Measurements from ENCODE around the gene PRKCD.

PRKCD gene

GRCh38 chr3:53181024-53181371 lies 20.0 kb downstream of the PRKCD start:
- H3K4me2 ChIP-seq (ENCODE audit: low read depth, low read length, poor library complexity, severe bottlenecking) = no peak overlapping the region
- no peak overlapping the region for H3K4me3 ChIP-seq (ENCODE audit: low read length, poor library complexity, severe bottlenecking)

GRCh38 chr3:53181528-53181927 lies 20.5 kb downstream of the PRKCD start:
- Histone ChIP-seq H3K9ac (ENCODE audit: low read depth, low read length, poor library complexity, severe bottlenecking) (no peak overlapping the region), H4K20me1 (ENCODE audit: insufficient read depth, low read length, poor library complexity, severe bottlenecking) (no peaks in the 10 kb centered on the region), H3K27me3 (ENCODE audit: insufficient read depth, low read length, poor library complexity, severe bottlenecking) (no peaks in the 10 kb centered on the region), H3K9me2 (replicated peaks; ENCODE audit: low read depth, low read length) (no peaks in the 10 kb centered on the region), H3K9me3 (ENCODE audit: insufficient read depth, low read depth, low read length) (no peaks in the 10 kb centered on the region), H3K79me2 (ENCODE audit: insufficient read depth, low read length) (no peaks in the 10 kb centered on the region), H3K36me3 (ENCODE audit: insufficient read depth, low read length) (peaks cover 11% of the 10 kb centered on the region; the same call in 1 of the 2 replicates), H3K4me1 (ENCODE audit: insufficient read depth, low read length, poor library complexity, severe bottlenecking) (no peaks in the 10 kb centered on the region), H3K4me3 (ENCODE audit: low read length, poor library complexity, severe bottlenecking) (no peak overlapping the region), H3F3A (ENCODE audit: low read depth) (no peaks in the 10 kb centered on the region), H2AFZ (ENCODE audit: low read length) (no peak overlapping the region), H3K4me2 (ENCODE audit: low read depth, low read length, poor library complexity, severe bottlenecking) (no peak overlapping the region)
- no peak for TF ChIP-seq CTCF (conservative IDR thresholded peaks at IDR 0.05; ENCODE audit: low read length)
- TF ChIP-seq EZH2phosphoT487 (IDR thresholded peaks at IDR 0.05; ENCODE audit: borderline replicate concordance) = no peak

More at GRCh38 chr3:53181024-53181371, 20.0 kb downstream of the PRKCD start:
- Histone ChIP-seq H3K4me1 (ENCODE audit: insufficient read depth, low read length, poor library complexity, severe bottlenecking) (no peaks in the 10 kb centered on the region), H3K9ac (ENCODE audit: low read depth, low read length, poor library complexity, severe bottlenecking) (no peak overlapping the region), H2AFZ (ENCODE audit: low read length) (no peak overlapping the region), H4K20me1 (ENCODE audit: insufficient read depth, low read length, poor library complexity, severe bottlenecking) (no peaks in the 10 kb centered on the region), H3K9me3 (ENCODE audit: insufficient read depth, low read depth, low read length) (no peaks in the 10 kb centered on the region), H3K9me2 (replicated peaks; ENCODE audit: low read depth, low read length) (no peaks in the 10 kb centered on the region), H3K79me2 (ENCODE audit: insufficient read depth, low read length) (no peaks in the 10 kb centered on the region), H3K36me3 (ENCODE audit: insufficient read depth, low read length) (peaks cover 11% of the 10 kb centered on the region; the same call in 1 of the 2 replicates), H3K27me3 (ENCODE audit: insufficient read depth, low read length, poor library complexity, severe bottlenecking) (no peaks in the 10 kb centered on the region), H3F3A (ENCODE audit: low read depth) (no peaks in the 10 kb centered on the region)
- no peak for TF ChIP-seq CTCF (conservative IDR thresholded peaks at IDR 0.05; ENCODE audit: low read length)
- no peak for TF ChIP-seq EZH2phosphoT487 (IDR thresholded peaks at IDR 0.05; ENCODE audit: borderline replicate concordance)

DNA sequence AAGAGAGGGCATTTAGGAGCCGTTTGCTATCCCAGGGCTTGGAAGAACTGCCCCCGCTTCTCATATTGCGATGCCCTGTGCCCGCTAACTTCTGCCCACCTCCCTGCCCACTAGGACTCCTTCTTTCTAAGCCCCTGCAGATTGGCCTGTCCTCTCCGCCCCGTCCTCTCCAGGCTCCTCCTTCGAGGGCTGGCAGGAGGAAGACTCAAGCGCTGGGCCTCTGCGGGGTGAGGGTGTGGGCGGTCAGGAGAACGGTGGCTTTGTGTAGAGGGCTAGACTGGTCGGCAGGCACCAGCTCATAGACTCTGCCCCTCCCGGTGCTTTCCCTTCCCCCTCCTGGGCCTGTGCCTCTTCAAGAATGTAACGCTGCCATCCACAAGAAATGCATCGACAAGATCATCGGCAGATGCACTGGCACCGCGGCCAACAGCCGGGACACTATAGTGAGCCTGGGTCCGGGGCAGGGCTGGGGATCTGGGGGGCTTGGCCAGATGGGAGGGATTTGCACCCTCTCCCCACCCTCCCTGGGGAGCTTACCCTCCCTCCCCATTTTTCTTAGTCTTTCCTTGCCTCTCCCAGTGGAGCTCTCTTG lies 21.9 kb downstream of the PRKCD start:
- Histone ChIP-seq H3K79me2 (ENCODE audit: insufficient read depth, low read length) (no peaks in the 10 kb centered on the region), H3K4me2 (ENCODE audit: low read depth, low read length, poor library complexity, severe bottlenecking) (no peak overlapping the region), H4K20me1 (ENCODE audit: insufficient read depth, low read length, poor library complexity, severe bottlenecking) (no peaks in the 10 kb centered on the region), H3K9me3 (ENCODE audit: insufficient read depth, low read depth, low read length) (no peaks in the 10 kb centered on the region), H3K9ac (ENCODE audit: low read depth, low read length, poor library complexity, severe bottlenecking) (no peak overlapping the region), H3F3A (ENCODE audit: low read depth) (no peaks in the 10 kb centered on the region), H3K4me1 (ENCODE audit: insufficient read depth, low read length, poor library complexity, severe bottlenecking) (no peaks in the 10 kb centered on the region), H3K36me3 (ENCODE audit: insufficient read depth, low read length) (peaks cover 11% of the 10 kb centered on the region; the same call in 1 of the 2 replicates), H2AFZ (ENCODE audit: low read length) (no peak overlapping the region), H3K9me2 (replicated peaks; ENCODE audit: low read depth, low read length) (no peaks in the 10 kb centered on the region), H3K4me3 (ENCODE audit: low read length, poor library complexity, severe bottlenecking) (no peak overlapping the region), H3K27me3 (ENCODE audit: insufficient read depth, low read length, poor library complexity, severe bottlenecking) (no peaks in the 10 kb centered on the region)
- TF ChIP-seq CTCF (conservative IDR thresholded peaks at IDR 0.05; ENCODE audit: low read length) = no peak
- no peak for TF ChIP-seq EZH2phosphoT487 (IDR thresholded peaks at IDR 0.05; ENCODE audit: borderline replicate concordance)

Measured in Loucy (cell line).